ENCODE measurements around the gene ZC3HAV1.

- no peak for TF ChIP-seq ZNF274 (IDR thresholded peaks at IDR 0.05; ENCODE audit: low read depth, low read length)
- TF ChIP-seq YY1 (IDR thresholded peaks at IDR 0.05; ENCODE audit: insufficient read depth, insufficient read length) = no peak
- no peak for TF ChIP-seq SUZ12 (IDR thresholded peaks at IDR 0.05; ENCODE audit: extremely low read depth, insufficient read depth, insufficient read length)
Measured at GRCh38 chr7:139023076-139023475, 86.4 kb downstream of the ZC3HAV1 start.
